HCT116 (cell line): ENCODE measurements around the gene ZNF207. TPM values are rescaled to one million over a fixed set of nuclear protein-coding genes. Genes with fewer than 3 reads are reported as not detected.
"Not testable (repeated sequence)": the region's sequence is repeated elsewhere in the genome, so short reads cannot be mapped to it uniquely, and the experiment has no call there.

Experiments
- ATAC-seq: fragments of 200-7000 bp; cut with Tn5 transposase; 2 replicates; pipeline ENCODE4 v1.9.1; 2020; ENCODE audit warnings: mild to moderate bottlenecking, moderate library complexity
- BruUV-seq: library from RNA; stranded (reverse); fragments of 400-500 nt; replicated peaks from 2 replicates; lab custom pipeline; 2021; lab: Mats Ljungman, UMichigan
- CTCF ChIA-PET: fragments of 300-600 bp; sonication (Branson Sonifier 250); formaldehyde crosslinking; loops from one replicate; lab custom pipeline; 2021; ENCODE audit warnings: antibody characterized with exemption; lab: Charles Lee
- POLR2A ChIA-PET: fragments of 300-600, 350-600 bp; sonication (Branson Sonifier 250); formaldehyde crosslinking; loops from one replicate; lab custom pipeline; 2021; ENCODE audit warnings: antibody characterized with exemption; lab: Charles Lee
- RAD21 ChIA-PET, 2 experiments: fragments of 300-600 bp; sonication (Branson Sonifier 250); formaldehyde crosslinking; loops; one replicate each; lab custom pipeline; 2023; ENCODE audit warnings: low total read pairs in 2 of 2; ENCODE audit not compliant: uncharacterized antibody in 2 of 2, unreplicated experiment in 2 of 2, low non-redundant PET in 1 of 2; lab: Charles Lee
- DNase-seq: peaks from one replicate; pipeline ENCODE4 v3.0.0-alpha.2; 2010; ENCODE audit warnings: low read depth, low spot score
- H2AFZ ChIP-seq: fragments of 200-600 bp; shearing (Covaris generic), sonication (generic); 2 replicates; pipeline ENCODE4 v1.6.1; 2017; ENCODE audit warnings: low read depth, mixed run types, mixed read lengths, antibody characterized with exemption, low read length; ENCODE audit not compliant: poor library complexity, severe bottlenecking
- H3K27ac ChIP-seq: 2 replicates; pipeline ENCODE4 v1.5.1; 2012; ENCODE audit warnings: low read depth, low read length
- H3K27me3 ChIP-seq: fragments of 200-600 bp; sonication (generic); 2 replicates; pipeline ENCODE4 v1.6.1; 2016; ENCODE audit warnings: mixed run types, low read length, mixed read lengths; ENCODE audit not compliant: insufficient read depth
- H3K36me3 ChIP-seq, 2 experiments: fragments of 200-500 bp in 1 of 2; fragments of 200-600 bp in 1 of 2; sonication (Bioruptor generic) in 1 of 2; sonication (generic) in 1 of 2; 2 replicates each; pipeline versions ENCODE4 v1.5.1 to v1.6.1; 2014 to 2016; ENCODE audit warnings: low read length in 2 of 2, inconsistent platforms in 1 of 2, mixed read lengths in 1 of 2, mixed run types in 1 of 2; ENCODE audit not compliant: insufficient read depth in 2 of 2, control insufficient read depth in 1 of 2
- H3K4me1 ChIP-seq, 2 experiments: fragments of 200-600 bp in 1 of 2; sonication (generic) in 1 of 2; 2 replicates each; pipeline versions ENCODE4 v1.5.1 to v1.6.1; 2012 to 2017; ENCODE audit warnings: low read length in 2 of 2, inconsistent platforms in 1 of 2, mild to moderate bottlenecking in 1 of 2, mixed read lengths in 1 of 2, mixed run types in 1 of 2, moderate library complexity in 1 of 2; ENCODE audit not compliant: insufficient read depth in 2 of 2, control insufficient read depth in 1 of 2
- H3K4me2 ChIP-seq: fragments of 200-600 bp; sonication (generic); 2 replicates; pipeline ENCODE4 v1.6.1; 2017; ENCODE audit warnings: mixed run types, low read length, mixed read lengths
- H3K4me3 ChIP-seq, 2 experiments: fragments of 200-600 bp in 1 of 2; sonication (generic) in 1 of 2; replicated peaks in 1 of 2; 2 replicates each; pipeline ENCODE4 v1.5.1; 2011 to 2016; ENCODE audit warnings: low read length in 2 of 2, control low read depth in 1 of 2, low read depth in 1 of 2, mild to moderate bottlenecking in 1 of 2, mixed read lengths in 1 of 2, mixed run types in 1 of 2
- H3K79me2 ChIP-seq: fragments of 200-600 bp; sonication (generic); 2 replicates; pipeline ENCODE4 v1.6.1; 2017; ENCODE audit warnings: mild to moderate bottlenecking, mixed run types, low read length, moderate library complexity, mixed read lengths; ENCODE audit not compliant: insufficient read depth
- H3K9ac ChIP-seq: fragments of 200-600 bp; sonication (generic); 2 replicates; pipeline ENCODE4 v1.6.1; 2016; ENCODE audit warnings: low read length, mixed read lengths
- H3K9me2 ChIP-seq: fragments of 200-600 bp; sonication (generic), shearing (Covaris generic); 2 replicates; pipeline ENCODE4 v1.6.1; 2017; ENCODE audit warnings: mixed run types, mild to moderate bottlenecking, moderate library complexity; ENCODE audit not compliant: insufficient read depth
- H3K9me3 ChIP-seq, 2 experiments: fragments of 200-500 bp in 1 of 2; fragments of 200-600 bp in 1 of 2; sonication (Bioruptor generic) in 1 of 2; sonication (generic) in 1 of 2; 2 replicates each; pipeline ENCODE4 v1.6.1; 2014 to 2017; ENCODE audit warnings: low read length in 2 of 2, mixed read lengths in 2 of 2, inconsistent platforms in 1 of 2, low read depth in 1 of 2, mild to moderate bottlenecking in 1 of 2, mixed run types in 1 of 2, moderate library complexity in 1 of 2; ENCODE audit not compliant: control insufficient read depth in 1 of 2, insufficient read depth in 1 of 2
- H4K20me1 ChIP-seq: fragments of 200-600 bp; sonication (generic), shearing (Covaris generic); 2 replicates; pipeline ENCODE4 v1.6.1; 2017; ENCODE audit warnings: mixed run types, mild to moderate bottlenecking, moderate library complexity; ENCODE audit not compliant: insufficient read depth
- EGR1 ChIP-seq: IDR thresholded peaks from 2 replicates; pipeline ENCODE4 v1.6.1; 2012; ENCODE audit warnings: low read depth
- EZH2phosphoT487 ChIP-seq: fragments of 200-600 bp; IDR thresholded peaks from 2 replicates; pipeline ENCODE4 v1.6.1; 2018; ENCODE audit warnings: antibody characterized with exemption, borderline replicate concordance
- MAX ChIP-seq: IDR thresholded peaks from 2 replicates; pipeline ENCODE4 v1.6.1; 2012
- POLR2A ChIP-seq: IDR thresholded peaks from 2 replicates; pipeline ENCODE4 v1.7.0; 2011; ENCODE audit warnings: borderline replicate concordance; ENCODE audit not compliant: insufficient read depth, insufficient read length; ENCODE audit errors: extremely low read depth
- POLR2AphosphoS5 ChIP-seq: IDR thresholded peaks from 2 replicates; pipeline ENCODE4 v1.6.1; 2011; ENCODE audit warnings: mild to moderate bottlenecking, low read depth, low read length, moderate library complexity
- RAD21 ChIP-seq: IDR thresholded peaks from 2 replicates; pipeline ENCODE4 v1.6.1; 2012; ENCODE audit warnings: low read depth, mild to moderate bottlenecking
- YY1 ChIP-seq: IDR thresholded peaks from 2 replicates; pipeline ENCODE4 v1.6.1; 2011; ENCODE audit warnings: low read length, low read depth, moderate library complexity, mild to moderate bottlenecking; ENCODE audit not compliant: insufficient replicate concordance; ENCODE audit errors: extremely low read depth
- ZBTB33 ChIP-seq: IDR thresholded peaks from 2 replicates; pipeline ENCODE4 v1.6.1; 2011; ENCODE audit warnings: mild to moderate bottlenecking, low read length, moderate library complexity; ENCODE audit not compliant: insufficient replicate concordance; ENCODE audit errors: extremely low read depth
- intact Hi-C: fragments of 100-400 bp; cut with micrococcal nuclease; formaldehyde crosslinking; loops from 2 replicates; pipeline ENCODE4 v1.10.0; 2022
- total RNA-seq: library from RNA; stranded (reverse); gene quantifications from one replicate; pipeline ENCODE4 v1.2.1, GENCODE V29; 2021; ENCODE audit not compliant: unreplicated experiment
- TF ChIP-seq, protein P1 (sequence below): IDR thresholded peaks from 2 replicates; pipeline ENCODE4 v1.6.1; 2012

ZNF207 gene
- total RNA-seq, 1 experiment from 2014 or later = 181 TPM

DNA sequence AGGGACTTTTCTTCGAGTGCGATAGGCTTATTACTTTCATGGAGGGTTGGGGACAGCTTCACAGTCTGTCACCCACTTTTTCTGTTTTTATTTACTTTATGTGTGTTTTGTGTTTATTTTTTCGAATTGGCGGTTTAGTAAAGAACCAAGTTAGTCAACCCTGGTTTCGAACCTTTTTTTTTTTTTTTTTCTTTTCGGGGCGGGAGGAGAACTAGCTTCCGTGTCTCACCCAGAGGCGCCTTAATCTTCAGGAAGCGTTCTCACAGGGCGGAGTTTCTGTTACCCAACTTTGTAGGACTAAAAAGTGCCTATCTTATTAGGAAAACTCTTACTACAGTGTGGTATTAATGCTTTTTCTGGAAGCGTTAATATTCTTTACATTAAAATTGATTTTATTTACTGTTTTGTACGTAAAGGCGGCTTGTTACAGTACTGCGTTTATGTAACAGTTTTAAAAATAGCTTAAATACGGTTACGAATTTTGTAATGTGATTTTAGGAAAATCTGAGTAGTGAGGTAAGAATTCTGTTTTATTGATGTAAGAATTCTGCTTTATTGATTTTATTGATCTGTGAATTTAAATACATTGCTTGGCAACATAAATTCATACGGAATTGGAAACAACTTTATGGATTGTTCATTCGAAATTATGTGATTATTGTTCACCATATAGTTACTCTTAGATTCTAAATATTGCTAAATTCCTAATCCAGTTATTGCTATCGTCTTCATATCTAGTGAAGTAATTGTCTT is 885 bp downstream of the ZNF207 start (continued):
- TF ChIP-seq YY1 (no peak), ZBTB33 (no peak), EZH2phosphoT487 (no peak), MAX (no peak), POLR2AphosphoS5 (no peak), POLR2A (no peak), RAD21 (no peak), EGR1 (no peak)
- TF ChIP-seq, protein P1, sequence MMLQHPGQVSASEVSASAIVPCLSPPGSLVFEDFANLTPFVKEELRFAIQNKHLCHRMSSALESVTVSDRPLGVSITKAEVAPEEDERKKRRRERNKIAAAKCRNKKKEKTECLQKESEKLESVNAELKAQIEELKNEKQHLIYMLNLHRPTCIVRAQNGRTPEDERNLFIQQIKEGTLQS = no peak

DNA sequence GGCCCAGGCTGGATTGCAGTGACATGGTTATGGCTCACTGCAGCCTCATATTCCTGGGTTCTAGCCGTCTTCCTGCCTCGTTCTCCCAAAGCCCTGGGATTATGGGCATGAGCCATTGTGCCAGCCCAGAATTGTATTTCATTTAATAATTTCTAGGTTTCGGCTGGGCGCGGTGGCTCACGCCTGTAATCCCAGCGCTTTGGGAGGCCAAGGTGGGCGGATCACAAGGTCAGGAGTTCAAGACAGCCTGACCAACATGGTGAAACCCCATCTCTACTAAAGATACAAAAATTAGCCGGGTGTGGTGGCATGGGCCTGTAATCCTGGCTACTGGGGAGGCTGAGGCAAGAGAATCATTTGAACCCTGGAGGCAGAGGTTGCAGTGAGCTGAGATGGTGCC is 2.8 kb downstream of the ZNF207 start:
- H3K27ac ChIP-seq, H3K9me3 ChIP-seq, H3K4me3 ChIP-seq, RAD21 ChIA-PET, CTCF ChIA-PET, H3K27me3 ChIP-seq, POLR2A ChIA-PET, intact Hi-C loops, H3K4me2 ChIP-seq, BruUV-seq, DNase-seq, H3K9me2 ChIP-seq, H3K9ac ChIP-seq, H2AFZ ChIP-seq, ATAC-seq: not testable (repeated sequence)
- Histone ChIP-seq H3K36me3 (peaks cover 21 to 45% of the 10 kb centered on the region in 2 experiments; a peak in 3 of 4 replicates), H4K20me1 (peaks cover 52% of the 10 kb centered on the region; the same call in 1 of the 2 replicates), H3K4me1 (peaks cover 5 to 27% of the 10 kb centered on the region in 2 experiments; a peak in 3 of 4 replicates), H3K79me2 (peaks cover 86% of the 10 kb centered on the region)
